Hepatocyte (in vitro differentiated cells): ENCODE measurements around the gene FBXO48. TPM values are rescaled to one million over a fixed set of nuclear protein-coding genes. Genes with fewer than 3 reads are reported as not detected.

Source experiments
- DNase-seq: peaks from one replicate; pipeline ENCODE4 v3.0.0-alpha.2; 2016; ENCODE audit warnings: low spot score
- H2AFZ ChIP-seq: fragments of 200-600 bp; sonication (generic); 2 replicates; pipeline ENCODE4 v1.6.0; 2016; ENCODE audit warnings: antibody characterized with exemption, mild to moderate bottlenecking
- H3K27ac ChIP-seq: fragments of 200-600 bp; sonication (generic); 2 replicates; pipeline ENCODE4 v1.5.1; 2016; ENCODE audit warnings: mild to moderate bottlenecking
- H3K27me3 ChIP-seq: fragments of 200-600 bp; sonication (generic); 2 replicates; pipeline ENCODE4 v1.6.1; 2016
- H3K36me3 ChIP-seq: fragments of 200-600 bp; sonication (generic); replicated peaks from 2 replicates; pipeline ENCODE4 v1.5.1; 2016; ENCODE audit warnings: low read depth; ENCODE audit not compliant: insufficient read depth
- H3K4me1 ChIP-seq: fragments of 200-600 bp; sonication (generic); 2 replicates; pipeline ENCODE4 v1.5.1; 2016; ENCODE audit warnings: mild to moderate bottlenecking, moderate library complexity; ENCODE audit not compliant: insufficient read depth
- H3K4me2 ChIP-seq: fragments of 200-600 bp; sonication (generic); 2 replicates; pipeline ENCODE4 v1.6.0; 2016
- H3K4me3 ChIP-seq: fragments of 200-600 bp; sonication (generic); 2 replicates; pipeline ENCODE4 v1.5.1; 2016; ENCODE audit warnings: mild to moderate bottlenecking
- H3K79me2 ChIP-seq: fragments of 200-600 bp; sonication (generic); 2 replicates; pipeline ENCODE4 v1.6.0; 2017; ENCODE audit warnings: mild to moderate bottlenecking
- H3K9me2 ChIP-seq: fragments of 200-600 bp; sonication (generic); replicated peaks from 2 replicates; pipeline ENCODE4 v1.6.0; 2017; ENCODE audit warnings: mild to moderate bottlenecking; ENCODE audit not compliant: insufficient read depth
- H3K9me3 ChIP-seq: fragments of 200-600 bp; sonication (generic); 2 replicates; pipeline ENCODE4 v1.5.1; 2016; ENCODE audit warnings: low read depth, mild to moderate bottlenecking
- H4K20me1 ChIP-seq: fragments of 200-600 bp; sonication (generic); 2 replicates; pipeline ENCODE4 v1.6.0; 2016; ENCODE audit warnings: mild to moderate bottlenecking; ENCODE audit not compliant: insufficient read depth, poor library complexity, severe bottlenecking
- EZH2 ChIP-seq: fragments of 200-600 bp; sonication (generic); IDR thresholded peaks from 2 replicates; pipeline ENCODE4 v1.6.1; 2016; ENCODE audit warnings: antibody characterized with exemption, mild to moderate bottlenecking, borderline replicate concordance
- EZH2phosphoT487 ChIP-seq: fragments of 200-600 bp; sonication (generic); IDR thresholded peaks from one replicate; pipeline ENCODE4 v1.6.1; 2018; ENCODE audit warnings: antibody characterized with exemption, mild to moderate bottlenecking, low read depth, moderate library complexity; ENCODE audit not compliant: unreplicated experiment, severe bottlenecking
- WGBS: methylation state at CpG from one replicate; pipeline ENCODE4 v1.1.6; 2016; ENCODE audit warnings: low lambda C conversion rate; ENCODE audit errors: missing lambda C conversion rate; 5-methylcytosine and 5-hydroxymethylcytosine counted together
- polyA plus RNA-seq: library from polyadenylated mRNA; unstranded; fragments of >200 nt; fragmentation: Nextera tagmentation; extraction: Ambion mirVana; gene quantifications from 2 replicates; pipeline ENCODE4 v1.2.1, GENCODE V29; 2016
- total RNA-seq: library from RNA; depleted of rRNA; stranded (reverse); fragments of >200 nt; gene quantifications from 2 replicates; pipeline ENCODE4 v1.2.3, GENCODE V29; 2014
- TF ChIP-seq, protein P1 (sequence below): fragments of 200-600 bp; sonication (generic); IDR thresholded peaks from 2 replicates; pipeline ENCODE4 v1.5.1; 2016; ENCODE audit warnings: antibody characterized with exemption, mild to moderate bottlenecking; ENCODE audit not compliant: poor library complexity

FBXO48 gene, protein sequence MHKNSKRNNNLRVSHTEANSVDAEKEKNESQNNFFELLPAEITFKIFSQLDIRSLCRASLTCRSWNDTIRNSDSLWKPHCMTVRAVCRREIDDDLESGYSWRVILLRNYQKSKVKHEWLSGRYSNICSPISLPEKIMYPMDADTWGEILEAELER
- 0.83 and 0.84 TPM in 2 replicates for total RNA-seq
- 0.36 and 0.58 TPM in 2 replicates for polyA plus RNA-seq

DNA sequence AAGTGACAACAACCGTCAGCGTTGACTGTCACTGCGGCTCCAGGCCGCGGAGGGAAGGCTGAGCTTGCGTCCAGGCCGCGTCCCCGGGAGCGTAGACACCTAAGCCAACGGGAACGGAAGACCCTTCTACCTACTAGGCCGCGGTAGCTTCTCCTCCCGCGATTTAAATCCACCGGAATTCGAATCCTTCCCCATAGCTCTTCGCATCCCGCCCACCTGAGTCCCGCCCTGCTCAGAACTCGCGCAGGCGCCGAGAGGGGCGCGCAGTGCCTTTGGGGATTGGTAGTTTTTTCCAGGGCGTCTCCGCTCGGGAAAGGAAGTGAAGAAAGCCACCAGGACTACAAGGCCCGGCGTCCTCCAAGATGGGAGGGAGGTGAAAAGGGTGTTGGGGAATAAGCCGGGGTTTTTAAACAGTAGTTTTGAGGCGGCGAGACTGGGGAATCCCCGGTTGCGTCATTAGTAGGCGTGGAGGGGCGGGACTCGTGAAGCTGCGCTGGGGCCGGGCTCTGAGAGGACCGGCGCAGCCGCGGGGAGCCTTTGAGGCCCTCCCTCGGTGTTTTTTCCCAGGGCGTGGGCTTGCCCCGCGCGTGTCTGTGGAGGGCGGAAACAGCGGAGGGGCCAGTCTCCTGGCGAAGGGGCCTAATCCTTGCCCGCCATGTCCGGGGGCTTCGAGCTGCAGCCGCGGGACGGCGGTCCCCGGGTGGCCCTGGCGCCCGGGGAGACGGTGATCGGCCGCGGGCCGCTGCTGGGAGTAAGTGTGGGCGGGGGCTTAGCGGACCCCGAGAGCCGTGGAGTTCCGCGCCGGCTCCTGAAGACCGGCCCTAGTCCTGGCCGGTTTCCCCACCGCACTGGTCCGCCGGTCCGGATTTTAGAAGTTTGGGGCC lies at the start of gene FBXO48, which contains the start of gene APLF:
TSS of gene FBXO48 (minus strand) at position 218 of the 884 bp plus-strand sequence. CDS start 2,149 bp downstream, outside the sequence.
TSS of gene APLF (plus strand) at position 509 of the 884 bp plus-strand sequence. CDS start at position 656, 147 bp downstream.
- Histone ChIP-seq H3K4me2 (peak within 1 kb of the TSS; percentile 89), H3K4me1 (peaks cover 9% of the 10 kb centered on the region), H4K20me1 (no peaks in the 10 kb centered on the region), H3K9me2 (no peaks in the 10 kb centered on the region), H3K27ac (peak within 1 kb of the TSS; percentile 85), H2AFZ (peak within 1 kb of the TSS; percentile 90), H3K9me3 (no peaks in the 10 kb centered on the region), H3K4me3 (peak within 1 kb of the TSS; percentile 66), H3K36me3 (no peaks in the 10 kb centered on the region), H3K79me2 (peaks cover 10% of the 10 kb centered on the region), H3K27me3 (no peaks in the 10 kb centered on the region)
- DNase-seq: peak; percentile 99
- TF ChIP-seq EZH2 (no peak), EZH2phosphoT487 (no peak)
- TF ChIP-seq, protein P1, sequence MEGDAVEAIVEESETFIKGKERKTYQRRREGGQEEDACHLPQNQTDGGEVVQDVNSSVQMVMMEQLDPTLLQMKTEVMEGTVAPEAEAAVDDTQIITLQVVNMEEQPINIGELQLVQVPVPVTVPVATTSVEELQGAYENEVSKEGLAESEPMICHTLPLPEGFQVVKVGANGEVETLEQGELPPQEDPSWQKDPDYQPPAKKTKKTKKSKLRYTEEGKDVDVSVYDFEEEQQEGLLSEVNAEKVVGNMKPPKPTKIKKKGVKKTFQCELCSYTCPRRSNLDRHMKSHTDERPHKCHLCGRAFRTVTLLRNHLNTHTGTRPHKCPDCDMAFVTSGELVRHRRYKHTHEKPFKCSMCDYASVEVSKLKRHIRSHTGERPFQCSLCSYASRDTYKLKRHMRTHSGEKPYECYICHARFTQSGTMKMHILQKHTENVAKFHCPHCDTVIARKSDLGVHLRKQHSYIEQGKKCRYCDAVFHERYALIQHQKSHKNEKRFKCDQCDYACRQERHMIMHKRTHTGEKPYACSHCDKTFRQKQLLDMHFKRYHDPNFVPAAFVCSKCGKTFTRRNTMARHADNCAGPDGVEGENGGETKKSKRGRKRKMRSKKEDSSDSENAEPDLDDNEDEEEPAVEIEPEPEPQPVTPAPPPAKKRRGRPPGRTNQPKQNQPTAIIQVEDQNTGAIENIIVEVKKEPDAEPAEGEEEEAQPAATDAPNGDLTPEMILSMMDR: no peak
- under 1% methylated on average over 78 of the region's 82 CpGs for WGBS

DNA sequence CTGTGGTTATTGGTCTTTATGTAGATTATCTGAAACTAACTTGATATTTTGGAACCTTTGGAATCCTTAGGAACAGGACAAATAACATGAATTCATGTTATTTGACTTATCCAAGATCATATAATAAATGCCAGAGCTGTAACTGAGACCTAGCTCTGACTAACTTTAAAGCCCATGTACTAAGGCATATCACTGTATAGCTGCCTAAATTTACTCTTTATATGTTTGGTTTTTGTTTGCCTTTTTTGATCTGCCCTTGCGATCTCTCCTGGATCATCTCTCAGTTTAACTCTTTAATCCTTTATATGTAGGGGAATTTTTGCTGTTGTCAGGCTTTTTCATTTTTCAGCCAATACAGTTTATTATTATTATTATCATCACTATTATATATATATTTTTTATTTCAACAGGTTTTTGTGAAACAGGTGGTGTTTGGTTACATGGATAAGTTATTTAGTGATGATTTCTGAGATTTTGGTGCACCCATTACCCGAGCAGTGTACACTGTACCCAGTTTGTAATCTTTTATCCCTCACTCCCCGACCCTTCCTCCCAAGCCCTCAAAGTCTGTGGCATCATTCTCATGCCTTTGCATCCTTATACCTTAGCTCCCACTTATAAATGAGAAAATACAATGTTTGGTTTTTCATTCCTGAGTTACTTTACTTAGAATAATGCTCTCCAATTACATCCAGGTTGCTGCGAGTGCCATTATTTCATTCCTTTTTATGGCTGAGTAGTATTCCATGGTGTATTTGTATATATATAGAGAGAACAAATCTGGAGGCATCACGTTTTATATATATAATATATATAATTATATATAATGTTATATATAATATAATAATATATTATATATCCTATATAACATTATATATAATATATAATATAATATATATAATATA lies 49.2 kb upstream of the FBXO48 start:
- Histone ChIP-seq H3K4me1 (no peaks in the 10 kb centered on the region), H3K36me3 (no peaks in the 10 kb centered on the region), H3K9me3 (no peaks in the 10 kb centered on the region), H3K4me2 (no peak overlapping the region), H3K27ac (no peak overlapping the region), H3K9me2 (no peaks in the 10 kb centered on the region), H3K4me3 (no peak overlapping the region), H3K79me2 (no peaks in the 10 kb centered on the region), H2AFZ (no peak overlapping the region), H4K20me1 (no peaks in the 10 kb centered on the region), H3K27me3 (no peaks in the 10 kb centered on the region)
- DNase-seq: no peak
- TF ChIP-seq EZH2phosphoT487 (no peak), EZH2 (no peak)
- TF ChIP-seq, protein P1: no peak
- WGBS: 98% methylated on average over 5 of the region's 5 CpGs

DNA sequence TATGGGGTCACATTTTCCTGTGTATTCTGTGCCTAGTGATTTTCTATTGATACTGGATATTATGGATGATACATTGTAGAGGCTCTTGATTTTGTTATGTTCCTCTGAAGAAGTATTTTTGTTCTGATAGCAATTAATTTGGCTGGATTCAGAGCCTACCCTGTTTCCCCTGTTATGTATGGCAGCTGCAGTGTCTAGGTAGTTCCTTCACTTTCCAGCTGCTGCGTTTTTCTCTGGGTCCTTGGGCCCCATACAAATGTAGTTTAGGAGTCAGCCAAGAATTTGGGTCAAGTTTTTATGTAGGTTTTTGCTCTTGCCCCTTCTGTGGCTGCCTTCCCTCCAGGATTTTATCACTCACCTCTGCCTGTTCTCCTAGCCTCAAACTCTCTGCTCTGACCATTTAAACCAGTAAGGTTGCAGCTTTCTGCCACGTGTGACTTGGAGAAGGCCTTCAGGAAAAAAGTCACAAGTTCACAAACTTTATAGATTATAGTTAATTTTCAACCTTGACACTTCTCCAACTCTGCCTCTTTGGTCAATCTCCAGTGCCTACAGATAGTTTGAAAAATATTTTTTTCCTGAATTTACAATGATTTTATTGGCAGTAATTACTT lies 47.3 kb upstream of the FBXO48 start:
- Histone ChIP-seq H3K27ac (no peak overlapping the region), H3K9me2 (no peaks in the 10 kb centered on the region), H4K20me1 (no peaks in the 10 kb centered on the region), H3K4me1 (no peaks in the 10 kb centered on the region), H3K9me3 (no peaks in the 10 kb centered on the region), H3K4me2 (no peak overlapping the region), H3K4me3 (no peak overlapping the region), H2AFZ (no peak overlapping the region), H3K79me2 (no peaks in the 10 kb centered on the region), H3K36me3 (no peaks in the 10 kb centered on the region), H3K27me3 (no peaks in the 10 kb centered on the region)
- no peak for DNase-seq
- TF ChIP-seq EZH2phosphoT487 (no peak), EZH2 (no peak)
- TF ChIP-seq, protein P1: no peak
- 71% methylated on average over 2 of the region's 2 CpGs for WGBS
